Measurements from ENCODE around the gene CELSR3. TPM values are rescaled to one million over a fixed set of nuclear protein-coding genes. Genes with fewer than 3 reads are reported as not detected.

Gene CELSR3
- total RNA-seq, 1 donor from 2014 or later, result 9.8 TPM

DNA sequence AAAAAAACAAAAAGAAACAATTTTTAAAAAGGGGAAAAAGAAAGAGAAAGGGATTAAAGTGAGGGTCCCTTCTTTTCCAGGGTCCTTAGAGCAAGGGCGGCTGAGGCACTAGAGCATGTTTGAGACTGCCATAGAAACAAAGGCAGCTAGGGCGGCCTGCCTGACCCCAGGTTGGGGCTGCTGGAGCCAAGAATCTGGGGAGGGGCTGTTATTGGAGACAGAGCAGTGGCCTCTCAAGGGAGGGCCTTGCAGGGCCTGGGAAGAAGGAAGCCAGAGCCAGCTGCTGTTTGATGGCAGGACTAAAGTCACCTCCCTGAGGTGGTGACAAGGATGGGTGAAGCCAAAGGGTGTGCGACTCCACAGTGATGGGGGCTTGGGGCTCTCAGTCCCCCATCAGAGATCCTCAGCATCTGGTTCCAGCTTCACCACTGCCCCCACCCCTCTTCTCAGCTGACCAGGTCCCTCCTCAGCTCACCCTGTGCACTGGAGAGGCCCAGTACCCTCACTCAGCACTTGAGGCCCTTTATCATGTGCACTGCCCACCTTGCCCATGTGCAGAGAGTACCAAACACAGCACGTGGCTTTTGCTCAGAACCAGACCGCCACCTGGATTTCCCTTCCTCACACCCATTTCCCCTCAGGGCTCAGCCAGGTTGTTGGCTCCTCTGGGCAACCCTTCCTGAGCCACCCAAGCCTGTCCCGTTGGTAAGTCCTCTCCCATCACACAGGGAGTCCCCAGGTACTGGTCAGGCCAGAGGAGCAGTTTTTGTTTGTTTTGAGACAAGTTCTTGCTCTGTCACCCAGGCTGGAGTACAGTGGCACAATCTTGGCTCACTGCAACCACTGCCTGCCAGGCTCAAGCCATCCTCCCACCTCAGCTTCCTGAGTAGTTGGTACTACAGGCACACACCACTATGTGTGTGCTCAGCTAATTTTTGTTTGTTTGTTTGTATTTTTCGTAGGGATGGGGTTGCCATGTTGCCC, 42.9 kb downstream of the CELSR3 start:
- H3K4me1 Mint-ChIP-seq (ENCODE audit: unreplicated experiment), result no peaks in the 10 kb centered on the region
- no peak overlapping the region for H3K27ac Mint-ChIP-seq
- H3K9me3 Mint-ChIP-seq, result no peaks in the 10 kb centered on the region
- H3K27me3 Mint-ChIP-seq, result no peaks in the 10 kb centered on the region
- DNase-seq (ENCODE audit: extremely low spot score, unreplicated experiment), result no peak
- H3K36me3 Mint-ChIP-seq, result no peaks in the 10 kb centered on the region
- no peak overlapping the region for H3K4me3 Mint-ChIP-seq
- TF ChIP-seq, protein P1, sequence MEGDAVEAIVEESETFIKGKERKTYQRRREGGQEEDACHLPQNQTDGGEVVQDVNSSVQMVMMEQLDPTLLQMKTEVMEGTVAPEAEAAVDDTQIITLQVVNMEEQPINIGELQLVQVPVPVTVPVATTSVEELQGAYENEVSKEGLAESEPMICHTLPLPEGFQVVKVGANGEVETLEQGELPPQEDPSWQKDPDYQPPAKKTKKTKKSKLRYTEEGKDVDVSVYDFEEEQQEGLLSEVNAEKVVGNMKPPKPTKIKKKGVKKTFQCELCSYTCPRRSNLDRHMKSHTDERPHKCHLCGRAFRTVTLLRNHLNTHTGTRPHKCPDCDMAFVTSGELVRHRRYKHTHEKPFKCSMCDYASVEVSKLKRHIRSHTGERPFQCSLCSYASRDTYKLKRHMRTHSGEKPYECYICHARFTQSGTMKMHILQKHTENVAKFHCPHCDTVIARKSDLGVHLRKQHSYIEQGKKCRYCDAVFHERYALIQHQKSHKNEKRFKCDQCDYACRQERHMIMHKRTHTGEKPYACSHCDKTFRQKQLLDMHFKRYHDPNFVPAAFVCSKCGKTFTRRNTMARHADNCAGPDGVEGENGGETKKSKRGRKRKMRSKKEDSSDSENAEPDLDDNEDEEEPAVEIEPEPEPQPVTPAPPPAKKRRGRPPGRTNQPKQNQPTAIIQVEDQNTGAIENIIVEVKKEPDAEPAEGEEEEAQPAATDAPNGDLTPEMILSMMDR (conservative IDR thresholded peaks at IDR 0.05), result no peak

DNA sequence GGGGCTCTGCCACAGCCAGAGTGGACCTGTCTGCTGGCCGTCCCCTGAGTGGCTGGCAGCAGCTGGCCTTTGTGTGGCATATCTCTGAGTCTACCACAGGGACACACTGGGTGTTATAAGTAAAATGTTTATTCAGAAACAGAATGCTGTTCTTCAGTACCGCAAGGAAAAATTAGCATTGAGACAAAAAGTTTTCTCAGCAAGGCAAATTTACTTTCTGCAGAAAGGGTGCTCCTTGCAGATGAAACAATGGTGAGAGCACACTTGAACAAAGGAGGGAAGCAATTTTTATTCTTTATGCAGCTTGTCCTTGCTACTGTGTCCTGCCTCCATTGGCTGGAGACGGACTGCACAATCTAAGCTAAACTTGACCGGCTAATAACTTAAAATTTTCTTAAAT, 45.1 kb downstream of the CELSR3 start:
- H3K4me3 Mint-ChIP-seq, result no peak overlapping the region
- TF ChIP-seq, protein P1 (conservative IDR thresholded peaks at IDR 0.05), result no peak
- H3K9me3 Mint-ChIP-seq, result no peaks in the 10 kb centered on the region
- H3K27me3 Mint-ChIP-seq, result no peaks in the 10 kb centered on the region
- H3K4me1 Mint-ChIP-seq (ENCODE audit: unreplicated experiment), result no peaks in the 10 kb centered on the region
- no peak for DNase-seq (ENCODE audit: extremely low spot score, unreplicated experiment)
- H3K36me3 Mint-ChIP-seq, result no peaks in the 10 kb centered on the region
- H3K27ac Mint-ChIP-seq, result peak overlapping the region; percentile 29

DNA sequence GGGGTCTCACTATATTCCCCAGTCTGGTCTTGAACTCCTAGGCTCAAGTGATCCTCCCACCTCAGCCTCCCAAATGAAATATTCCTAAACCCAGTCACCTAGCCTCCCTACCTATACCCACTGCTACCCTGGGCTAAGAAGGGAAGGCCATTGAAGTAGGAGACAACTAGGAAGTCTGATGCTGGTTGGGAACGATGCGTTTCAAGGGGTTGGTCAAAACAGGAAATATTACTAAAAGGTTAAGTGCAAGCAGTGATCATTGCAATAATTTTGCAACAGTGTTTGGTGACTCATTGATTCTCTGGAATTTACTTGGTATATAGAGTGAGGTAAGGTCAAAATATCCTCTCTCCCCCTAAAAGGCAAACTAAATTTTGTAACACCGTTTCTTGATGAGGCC, 48.6 kb downstream of the CELSR3 start:
- no peaks in the 10 kb centered on the region for H3K9me3 Mint-ChIP-seq
- TF ChIP-seq, protein P1 (conservative IDR thresholded peaks at IDR 0.05), result no peak
- no peaks in the 10 kb centered on the region for H3K27me3 Mint-ChIP-seq
- no peak for DNase-seq (ENCODE audit: extremely low spot score, unreplicated experiment)
- no peak overlapping the region for H3K4me3 Mint-ChIP-seq
- H3K27ac Mint-ChIP-seq, result no peak overlapping the region
- H3K36me3 Mint-ChIP-seq, result no peaks in the 10 kb centered on the region
- H3K4me1 Mint-ChIP-seq (ENCODE audit: unreplicated experiment), result peaks cover 5% of the 10 kb centered on the region

DNA sequence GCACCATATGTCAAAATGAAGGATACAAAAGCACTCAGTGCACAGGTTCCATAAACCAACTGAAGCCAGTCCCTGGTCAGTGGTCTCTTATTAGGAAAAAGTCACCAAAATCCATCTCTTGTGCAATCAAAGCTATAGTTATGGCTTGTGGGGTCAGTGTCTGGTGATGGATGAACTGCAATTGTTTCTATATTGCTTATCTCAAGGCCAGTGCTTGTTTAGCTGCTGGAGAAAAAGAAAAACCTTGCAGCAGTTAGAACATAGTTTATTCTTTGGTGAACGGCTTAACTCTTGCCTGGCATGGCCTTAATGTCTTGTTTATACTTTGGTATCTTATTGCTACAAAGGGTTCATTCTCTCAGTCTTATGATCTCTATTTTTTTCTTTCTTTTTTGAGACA, 50.4 kb downstream of the CELSR3 start:
- no peaks in the 10 kb centered on the region for H3K9me3 Mint-ChIP-seq
- no peaks in the 10 kb centered on the region for H3K27me3 Mint-ChIP-seq
- H3K27ac Mint-ChIP-seq, result no peak overlapping the region
- H3K4me3 Mint-ChIP-seq, result peak overlapping the region; percentile 14
- peaks cover 14% of the 10 kb centered on the region for H3K4me1 Mint-ChIP-seq (ENCODE audit: unreplicated experiment)
- TF ChIP-seq, protein P1 (conservative IDR thresholded peaks at IDR 0.05), result no peak
- no peak for DNase-seq (ENCODE audit: extremely low spot score, unreplicated experiment)
- H3K36me3 Mint-ChIP-seq, result peaks cover 5% of the 10 kb centered on the region

DNA sequence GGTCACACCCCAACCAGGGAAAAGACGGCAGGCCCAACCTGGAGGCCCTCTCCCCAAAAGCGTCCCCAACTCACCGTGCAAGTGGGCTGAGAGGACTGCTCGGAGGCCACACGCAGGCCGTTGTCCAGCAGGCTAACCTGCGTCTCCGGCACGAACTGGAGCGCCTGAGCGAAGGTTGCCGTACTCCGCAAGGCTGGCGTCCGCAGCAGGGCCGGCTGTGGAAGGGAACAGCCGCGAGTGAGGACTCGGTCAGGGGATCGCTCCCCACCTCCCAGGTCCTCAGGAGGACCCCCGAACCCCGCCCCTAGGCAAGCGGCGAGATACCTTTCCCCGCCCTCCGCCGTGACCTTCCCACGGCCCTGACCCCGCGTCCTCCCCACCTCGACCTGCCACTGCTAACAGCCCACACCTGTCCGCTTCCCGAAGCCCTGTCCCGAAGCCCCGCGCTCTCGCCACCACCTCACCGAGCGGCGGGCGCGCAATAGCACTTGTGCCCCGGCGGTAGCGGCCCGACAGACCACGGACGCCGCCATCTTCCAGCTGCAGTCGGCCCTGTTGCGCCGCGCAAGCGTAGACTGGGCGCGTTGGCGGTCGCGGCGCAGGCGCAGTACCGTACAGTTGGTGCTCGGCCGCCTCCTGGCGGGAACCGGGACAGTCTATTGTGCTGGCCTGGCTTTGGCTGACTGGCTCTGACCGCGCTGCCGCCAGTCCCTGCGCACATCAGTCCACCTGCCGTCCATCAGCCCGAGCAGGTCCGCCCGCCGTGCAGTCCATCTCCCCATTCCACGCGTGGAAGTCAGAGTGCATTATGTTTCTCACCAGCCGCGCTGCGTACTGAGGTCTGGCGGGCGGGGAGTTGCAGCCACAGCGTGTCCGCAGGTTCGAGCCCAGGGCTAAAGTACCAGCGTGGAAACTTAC, 53.3 kb downstream of the CELSR3 start, which contains the start of gene UQCRC1:
Gene UQCRC1, minus strand, starts transcription at position 559 of the 918 bp plus-strand sequence. Its CDS starts 26 bp downstream, at position 533.
- Mint-ChIP-seq H3K27me3 (no peaks in the 10 kb centered on the region), H3K9me3 (no peaks in the 10 kb centered on the region), H3K4me3 (peak within 1 kb of the TSS; percentile 99), H3K36me3 (peaks cover 9% of the 10 kb centered on the region), H3K27ac (peak within 1 kb of the TSS; percentile 93), H3K4me1 (ENCODE audit: unreplicated experiment) (peaks cover 14% of the 10 kb centered on the region)
- TF ChIP-seq, protein P1 (conservative IDR thresholded peaks at IDR 0.05), result peak; percentile 80
- peak; percentile 97 for DNase-seq (ENCODE audit: extremely low spot score, unreplicated experiment)

All from type B pancreatic cell (in vitro differentiated cells).